Hepatocyte (in vitro differentiated cells): ENCODE results near the gene PLEKHA8. TPM values are rescaled to one million over a fixed set of nuclear protein-coding genes. Genes with fewer than 3 reads are reported as not detected.
A peak's percentile ranks its signal among the peaks of the same experiment; 100 is the strongest.

Source experiments
- DNase-seq: peaks from one replicate; pipeline ENCODE4 v3.0.0-alpha.2; 2016; ENCODE audit warnings: low spot score
- H2AFZ ChIP-seq: fragments of 200-600 bp; sonication (generic); 2 replicates; pipeline ENCODE4 v1.6.0; 2016; ENCODE audit warnings: antibody characterized with exemption, mild to moderate bottlenecking
- H3K27ac ChIP-seq: fragments of 200-600 bp; sonication (generic); 2 replicates; pipeline ENCODE4 v1.5.1; 2016; ENCODE audit warnings: mild to moderate bottlenecking
- H3K27me3 ChIP-seq: fragments of 200-600 bp; sonication (generic); 2 replicates; pipeline ENCODE4 v1.6.1; 2016
- H3K36me3 ChIP-seq: fragments of 200-600 bp; sonication (generic); replicated peaks from 2 replicates; pipeline ENCODE4 v1.5.1; 2016; ENCODE audit warnings: low read depth; ENCODE audit not compliant: insufficient read depth
- H3K4me1 ChIP-seq: fragments of 200-600 bp; sonication (generic); 2 replicates; pipeline ENCODE4 v1.5.1; 2016; ENCODE audit warnings: mild to moderate bottlenecking, moderate library complexity; ENCODE audit not compliant: insufficient read depth
- H3K4me2 ChIP-seq: fragments of 200-600 bp; sonication (generic); 2 replicates; pipeline ENCODE4 v1.6.0; 2016
- H3K4me3 ChIP-seq: fragments of 200-600 bp; sonication (generic); 2 replicates; pipeline ENCODE4 v1.5.1; 2016; ENCODE audit warnings: mild to moderate bottlenecking
- H3K79me2 ChIP-seq: fragments of 200-600 bp; sonication (generic); 2 replicates; pipeline ENCODE4 v1.6.0; 2017; ENCODE audit warnings: mild to moderate bottlenecking
- H3K9me2 ChIP-seq: fragments of 200-600 bp; sonication (generic); replicated peaks from 2 replicates; pipeline ENCODE4 v1.6.0; 2017; ENCODE audit warnings: mild to moderate bottlenecking; ENCODE audit not compliant: insufficient read depth
- H3K9me3 ChIP-seq: fragments of 200-600 bp; sonication (generic); 2 replicates; pipeline ENCODE4 v1.5.1; 2016; ENCODE audit warnings: low read depth, mild to moderate bottlenecking
- H4K20me1 ChIP-seq: fragments of 200-600 bp; sonication (generic); 2 replicates; pipeline ENCODE4 v1.6.0; 2016; ENCODE audit warnings: mild to moderate bottlenecking; ENCODE audit not compliant: insufficient read depth, poor library complexity, severe bottlenecking
- EZH2 ChIP-seq: fragments of 200-600 bp; sonication (generic); IDR thresholded peaks from 2 replicates; pipeline ENCODE4 v1.6.1; 2016; ENCODE audit warnings: antibody characterized with exemption, mild to moderate bottlenecking, borderline replicate concordance
- EZH2phosphoT487 ChIP-seq: fragments of 200-600 bp; sonication (generic); IDR thresholded peaks from one replicate; pipeline ENCODE4 v1.6.1; 2018; ENCODE audit warnings: antibody characterized with exemption, mild to moderate bottlenecking, low read depth, moderate library complexity; ENCODE audit not compliant: unreplicated experiment, severe bottlenecking
- WGBS: methylation state at CpG from one replicate; pipeline ENCODE4 v1.1.6; 2016; ENCODE audit warnings: low lambda C conversion rate; ENCODE audit errors: missing lambda C conversion rate; 5-methylcytosine and 5-hydroxymethylcytosine counted together
- polyA plus RNA-seq: library from polyadenylated mRNA; unstranded; fragments of >200 nt; fragmentation: Nextera tagmentation; extraction: Ambion mirVana; gene quantifications from 2 replicates; pipeline ENCODE4 v1.2.1, GENCODE V29; 2016
- total RNA-seq: library from RNA; depleted of rRNA; stranded (reverse); fragments of >200 nt; gene quantifications from 2 replicates; pipeline ENCODE4 v1.2.3, GENCODE V29; 2014
- TF ChIP-seq, protein P1 (sequence below): fragments of 200-600 bp; sonication (generic); IDR thresholded peaks from 2 replicates; pipeline ENCODE4 v1.5.1; 2016; ENCODE audit warnings: antibody characterized with exemption, mild to moderate bottlenecking; ENCODE audit not compliant: poor library complexity

The PLEKHA8 gene
- total and polyA plus RNA-seq, 2 experiments from 2014 or later = 8.7 to 17.9 TPM

DNA sequence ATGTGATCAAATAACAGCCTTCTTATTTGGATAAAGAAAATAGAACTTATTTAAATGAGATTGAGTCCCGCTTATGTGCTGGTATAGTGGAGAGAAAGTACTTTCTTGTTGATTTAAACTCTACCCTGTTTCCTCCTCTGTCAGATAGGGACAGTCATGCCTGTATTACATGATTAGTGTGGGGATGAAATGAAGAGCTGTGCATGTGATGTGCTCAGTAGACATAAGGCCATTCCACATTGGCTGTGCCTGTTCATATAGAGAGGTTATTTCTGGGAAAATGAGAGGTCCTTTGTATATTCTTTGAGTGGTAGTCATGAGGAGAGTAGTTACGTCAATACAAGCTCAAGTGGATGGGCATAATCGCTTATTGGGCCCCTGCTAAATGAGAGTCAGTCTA is 112.2 kb downstream of the PLEKHA8 start:
- peaks cover 14% of the 10 kb centered on the region for H3K4me1 ChIP-seq
- no peak overlapping the region for H2AFZ ChIP-seq
- TF ChIP-seq EZH2phosphoT487 (no peak), EZH2 (no peak)
- TF ChIP-seq, protein P1, sequence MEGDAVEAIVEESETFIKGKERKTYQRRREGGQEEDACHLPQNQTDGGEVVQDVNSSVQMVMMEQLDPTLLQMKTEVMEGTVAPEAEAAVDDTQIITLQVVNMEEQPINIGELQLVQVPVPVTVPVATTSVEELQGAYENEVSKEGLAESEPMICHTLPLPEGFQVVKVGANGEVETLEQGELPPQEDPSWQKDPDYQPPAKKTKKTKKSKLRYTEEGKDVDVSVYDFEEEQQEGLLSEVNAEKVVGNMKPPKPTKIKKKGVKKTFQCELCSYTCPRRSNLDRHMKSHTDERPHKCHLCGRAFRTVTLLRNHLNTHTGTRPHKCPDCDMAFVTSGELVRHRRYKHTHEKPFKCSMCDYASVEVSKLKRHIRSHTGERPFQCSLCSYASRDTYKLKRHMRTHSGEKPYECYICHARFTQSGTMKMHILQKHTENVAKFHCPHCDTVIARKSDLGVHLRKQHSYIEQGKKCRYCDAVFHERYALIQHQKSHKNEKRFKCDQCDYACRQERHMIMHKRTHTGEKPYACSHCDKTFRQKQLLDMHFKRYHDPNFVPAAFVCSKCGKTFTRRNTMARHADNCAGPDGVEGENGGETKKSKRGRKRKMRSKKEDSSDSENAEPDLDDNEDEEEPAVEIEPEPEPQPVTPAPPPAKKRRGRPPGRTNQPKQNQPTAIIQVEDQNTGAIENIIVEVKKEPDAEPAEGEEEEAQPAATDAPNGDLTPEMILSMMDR = no peak
- no peaks in the 10 kb centered on the region for H3K27me3 ChIP-seq
- no peak overlapping the region for H3K4me2 ChIP-seq
- H3K9me3 ChIP-seq = no peaks in the 10 kb centered on the region
- H4K20me1 ChIP-seq = no peaks in the 10 kb centered on the region
- no peaks in the 10 kb centered on the region for H3K9me2 ChIP-seq
- no peak overlapping the region for H3K27ac ChIP-seq
- DNase-seq = no peak
- H3K79me2 ChIP-seq = no peaks in the 10 kb centered on the region
- H3K4me3 ChIP-seq = no peak overlapping the region
- 96% methylated on average over 3 of the region's 3 CpGs for WGBS
- no peaks in the 10 kb centered on the region for H3K36me3 ChIP-seq

DNA sequence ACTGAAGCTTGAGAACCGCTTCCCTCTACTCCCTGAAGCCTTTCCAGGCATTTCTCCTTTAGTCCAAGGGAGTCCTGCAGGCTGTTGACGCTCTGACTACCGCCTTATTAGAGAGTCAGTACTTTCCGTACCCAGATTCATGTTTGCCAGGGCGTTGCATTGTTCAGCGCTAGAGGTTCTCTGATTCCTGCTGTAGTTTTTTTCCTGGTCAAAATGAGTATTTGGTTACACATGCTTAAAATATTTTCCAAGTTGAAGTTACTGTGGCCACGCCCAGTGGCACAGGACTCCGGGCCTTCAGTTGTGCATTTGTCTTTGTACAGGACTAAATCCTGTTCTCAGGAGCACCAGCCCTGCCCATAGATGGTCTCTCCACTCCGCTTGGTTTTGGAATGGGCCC is 114.5 kb downstream of the PLEKHA8 start:
- Histone ChIP-seq H3K4me1 (peaks cover 14% of the 10 kb centered on the region), H2AFZ (no peak overlapping the region)
- TF ChIP-seq, protein P1 = no peak
- TF ChIP-seq EZH2phosphoT487 (no peak), EZH2 (no peak)

DNA sequence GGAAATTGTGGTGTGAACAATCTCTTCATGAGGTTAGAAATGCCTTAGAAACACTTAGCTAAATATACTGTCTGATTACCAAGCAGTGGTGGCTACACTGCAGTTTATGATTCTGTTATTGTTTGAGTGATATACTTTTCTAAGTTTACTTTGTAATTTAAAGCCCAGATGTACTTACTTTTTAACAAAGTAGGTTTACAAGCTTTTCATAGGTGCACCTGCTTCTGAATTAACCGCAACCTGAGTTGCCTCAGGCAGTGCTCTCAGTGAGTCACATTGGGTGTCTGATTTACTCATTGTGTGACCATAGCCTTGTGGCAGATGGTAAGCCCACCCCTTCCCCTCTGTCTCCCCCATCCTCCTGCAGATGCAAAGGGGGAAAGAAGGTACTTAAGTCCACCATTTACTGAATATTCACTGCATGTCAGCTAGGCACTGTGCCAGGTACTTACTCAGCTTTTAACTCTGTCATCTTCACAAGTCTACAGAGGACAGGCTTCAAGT is 115.6 kb downstream of the PLEKHA8 start:
- 50% methylated on average over 1 of the region's 1 CpG for WGBS
- TF ChIP-seq, protein P1 = no peak
- TF ChIP-seq EZH2phosphoT487 (no peak), EZH2 (no peak)
- H3K27ac ChIP-seq = no peak overlapping the region
- H3K9me3 ChIP-seq = no peaks in the 10 kb centered on the region
- H2AFZ ChIP-seq = no peak overlapping the region
- no peaks in the 10 kb centered on the region for H3K9me2 ChIP-seq
- H4K20me1 ChIP-seq = no peaks in the 10 kb centered on the region
- H3K79me2 ChIP-seq = no peaks in the 10 kb centered on the region
- no peak overlapping the region for H3K4me2 ChIP-seq
- DNase-seq = no peak
- H3K4me3 ChIP-seq = no peak overlapping the region
- H3K36me3 ChIP-seq = no peaks in the 10 kb centered on the region
- H3K27me3 ChIP-seq = no peaks in the 10 kb centered on the region
- H3K4me1 ChIP-seq = peaks cover 14% of the 10 kb centered on the region

More for the DNA sequence above, 114.5 kb downstream of the PLEKHA8 start:
- WGBS = 74% methylated on average over 9 of the region's 9 CpGs
- no peaks in the 10 kb centered on the region for H3K9me2 ChIP-seq
- H3K4me2 ChIP-seq = peak overlapping the region; percentile 1
- no peaks in the 10 kb centered on the region for H3K27me3 ChIP-seq
- peak; percentile 44 for DNase-seq
- H3K79me2 ChIP-seq = no peaks in the 10 kb centered on the region
- H3K4me3 ChIP-seq = no peak overlapping the region
- H3K27ac ChIP-seq = peak overlapping the region; percentile 36
- no peaks in the 10 kb centered on the region for H4K20me1 ChIP-seq
- H3K36me3 ChIP-seq = no peaks in the 10 kb centered on the region
- no peaks in the 10 kb centered on the region for H3K9me3 ChIP-seq
